ENCODE results near the gene BRME1. TPM values are rescaled to one million over a fixed set of nuclear protein-coding genes. Genes with fewer than 3 reads are reported as not detected.

Gene BRME1
- polyA plus RNA-seq (2011; rRNA removed) (0.12 and 0.17 TPM in 2 replicates), polyA minus RNA-seq (2011; rRNA and poly(A)+ RNA removed) (0.43 TPM in 1 of 2 replicates, not detected in the other)

DNA sequence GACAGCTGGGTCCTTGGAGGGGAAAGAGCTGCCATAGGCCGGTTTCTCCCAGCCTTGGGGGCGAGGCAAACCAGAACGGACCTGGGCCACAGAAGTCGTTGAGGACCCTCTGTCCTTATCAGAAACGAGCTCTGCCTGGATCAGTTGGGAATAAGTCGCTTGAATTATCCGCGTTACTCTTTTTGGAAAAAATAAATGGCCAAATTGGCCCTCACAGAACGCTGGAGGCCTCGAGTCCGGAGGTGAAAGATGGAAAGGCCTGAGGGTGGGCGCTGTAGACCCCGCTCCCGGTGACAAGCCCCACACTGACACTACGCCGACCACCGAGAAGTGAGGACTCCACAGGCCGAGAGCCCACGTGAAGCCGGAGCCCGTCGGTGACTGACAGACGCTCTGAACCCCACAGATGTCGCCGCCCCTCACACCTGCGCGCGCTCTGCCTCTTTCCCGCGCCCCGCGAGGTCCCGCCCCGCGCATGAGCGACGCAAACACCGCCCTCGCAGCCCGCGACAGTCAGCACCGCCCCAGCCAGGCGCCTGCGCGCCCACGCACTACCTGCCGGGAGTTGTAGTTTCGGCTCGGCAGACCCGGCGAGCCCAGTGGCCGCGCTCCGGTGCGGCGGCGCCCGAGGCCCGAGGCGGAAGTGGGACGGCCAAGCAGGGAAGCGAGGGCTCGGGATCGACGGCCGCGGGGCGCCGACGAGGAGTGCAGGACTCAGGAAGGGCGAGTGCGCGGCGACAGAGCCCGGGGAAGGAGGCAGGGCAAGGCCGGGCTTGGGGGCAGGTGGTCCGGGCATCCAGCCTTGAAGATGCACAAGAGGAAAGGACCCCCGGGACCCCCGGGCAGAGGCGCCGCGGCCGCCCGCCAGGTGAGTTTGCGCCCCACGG is at the start of gene BRME1, which contains the start of gene CC2D1A:
TSS of gene BRME1 (minus strand) at position 484 of the 887 bp plus-strand sequence. CDS start 1,225 bp downstream, outside the sequence.
TSS of gene CC2D1A (plus strand) at position 568 of the 887 bp plus-strand sequence. CDS start at position 809, 241 bp downstream.
- ChIA-PET POLR2A (interaction anchor here (0.6 to 1.6 kb wide), 2 partner anchors 13 to 33 kb away, joined by 3 to 5 read pairs; partner anchors contain the start of gene PODNL1), CTCF (interaction anchor here (0.6 kb wide), 1 partner anchor 171 kb away, joined by 3 read pairs; no protein-coding TSS in a partner anchor)
- H3K27ac ChIP-seq (ENCODE audit: low read depth, low read length) = no peak within 1 kb of the TSS

DNA sequence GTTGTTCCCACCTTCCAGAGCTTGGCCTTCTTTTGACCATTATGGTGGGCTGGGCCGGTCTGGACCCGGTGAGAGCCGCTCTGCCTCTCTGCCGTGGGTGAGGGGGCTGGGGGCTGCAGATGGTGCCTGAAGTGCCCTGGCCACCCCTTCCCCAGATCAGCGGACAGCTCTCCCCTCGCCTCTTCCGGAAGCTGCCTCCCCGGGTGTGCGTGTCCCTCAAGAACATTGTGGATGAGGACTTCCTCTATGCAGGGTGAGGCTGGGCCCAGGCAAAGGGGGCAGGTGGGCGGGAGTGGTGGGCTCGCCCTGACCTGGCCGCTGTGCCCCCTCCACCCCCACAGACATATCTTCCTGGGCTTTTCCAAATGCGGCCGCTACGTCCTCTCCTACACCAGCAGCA is 48.3 kb upstream of the BRME1 start:
- Histone ChIP-seq H3K27ac (ENCODE audit: low read depth, low read length) (no peak overlapping the region), H3K27me3 (ENCODE audit: control insufficient read depth, insufficient read depth, low read length) (no peaks in the 10 kb centered on the region), H3K9me3 (ENCODE audit: control insufficient read depth, insufficient read depth, low read length) (no peaks in the 10 kb centered on the region), H3K4me3 (ENCODE audit: low read depth, low read length) (no peak overlapping the region)
- TF ChIP-seq, protein P1, sequence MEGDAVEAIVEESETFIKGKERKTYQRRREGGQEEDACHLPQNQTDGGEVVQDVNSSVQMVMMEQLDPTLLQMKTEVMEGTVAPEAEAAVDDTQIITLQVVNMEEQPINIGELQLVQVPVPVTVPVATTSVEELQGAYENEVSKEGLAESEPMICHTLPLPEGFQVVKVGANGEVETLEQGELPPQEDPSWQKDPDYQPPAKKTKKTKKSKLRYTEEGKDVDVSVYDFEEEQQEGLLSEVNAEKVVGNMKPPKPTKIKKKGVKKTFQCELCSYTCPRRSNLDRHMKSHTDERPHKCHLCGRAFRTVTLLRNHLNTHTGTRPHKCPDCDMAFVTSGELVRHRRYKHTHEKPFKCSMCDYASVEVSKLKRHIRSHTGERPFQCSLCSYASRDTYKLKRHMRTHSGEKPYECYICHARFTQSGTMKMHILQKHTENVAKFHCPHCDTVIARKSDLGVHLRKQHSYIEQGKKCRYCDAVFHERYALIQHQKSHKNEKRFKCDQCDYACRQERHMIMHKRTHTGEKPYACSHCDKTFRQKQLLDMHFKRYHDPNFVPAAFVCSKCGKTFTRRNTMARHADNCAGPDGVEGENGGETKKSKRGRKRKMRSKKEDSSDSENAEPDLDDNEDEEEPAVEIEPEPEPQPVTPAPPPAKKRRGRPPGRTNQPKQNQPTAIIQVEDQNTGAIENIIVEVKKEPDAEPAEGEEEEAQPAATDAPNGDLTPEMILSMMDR (IDR thresholded peaks at IDR 0.05; ENCODE audit: low read depth, low read length) = no peak
- POLR2A ChIA-PET = interaction anchor here (1.2 kb wide), 1 partner anchor 78 kb away, joined by 4 read pairs; the partner anchor contains the start of gene IL27RA
- CTCF ChIA-PET = no interaction called here
- DNase-seq (ENCODE audit: low read depth, low spot score) = no peak

More for the DNA sequence above, at the start of gene BRME1, which contains the start of gene CC2D1A:
- DNase-seq (ENCODE audit: low read depth, low spot score) = peak; percentile 29
- H3K9me3 ChIP-seq (ENCODE audit: control insufficient read depth, insufficient read depth, low read length) = no peaks in the 10 kb centered on the region
- TF ChIP-seq, protein P1 (IDR thresholded peaks at IDR 0.05; ENCODE audit: low read depth, low read length) = no peak
- H3K27me3 ChIP-seq (ENCODE audit: control insufficient read depth, insufficient read depth, low read length) = no peaks in the 10 kb centered on the region
- H3K4me3 ChIP-seq (ENCODE audit: low read depth, low read length) = peak within 1 kb of the TSS; percentile 87

DNA sequence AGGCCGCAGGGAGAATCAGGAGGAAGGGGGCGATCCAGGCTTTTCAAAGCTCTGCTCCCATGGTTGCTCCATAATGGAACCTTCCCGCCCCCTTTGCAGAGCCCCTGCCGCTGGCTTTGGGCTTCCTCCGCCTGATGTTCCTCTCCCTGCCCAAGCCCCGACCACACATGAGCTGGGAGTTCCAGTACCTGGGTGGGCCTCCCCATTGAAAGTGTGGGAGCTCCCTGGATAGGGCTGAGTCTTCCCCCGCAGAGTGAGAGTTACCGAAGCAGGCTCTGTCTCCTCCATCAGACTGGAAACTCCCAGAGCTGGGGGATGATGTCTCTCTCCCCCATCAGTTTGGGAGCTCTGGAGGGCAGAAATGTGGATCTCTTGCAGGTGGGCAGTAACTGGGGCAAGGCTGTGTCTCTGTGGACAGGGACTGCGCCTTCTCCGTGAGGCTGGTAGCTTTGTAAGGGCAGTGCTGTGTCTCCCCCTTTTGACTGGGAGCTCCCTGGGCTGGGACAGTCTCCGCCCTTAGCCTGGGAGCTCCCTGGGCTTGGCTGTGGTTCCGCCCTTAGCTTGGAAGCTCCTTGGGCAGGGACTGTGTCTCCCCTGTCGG is 47.1 kb upstream of the BRME1 start:
- H3K9me3 ChIP-seq (ENCODE audit: control insufficient read depth, insufficient read depth, low read length) = no peaks in the 10 kb centered on the region
- peak overlapping the region; percentile 76 for H3K4me3 ChIP-seq (ENCODE audit: low read depth, low read length)
- POLR2A ChIA-PET = interaction anchor here (0.6 to 2.6 kb wide), 7 partner anchors 10 to 127 kb away, joined by 3 to 14 read pairs (median 4); partner anchors contain the start of genes IL27RA and RFX1
- TF ChIP-seq, protein P1 (IDR thresholded peaks at IDR 0.05; ENCODE audit: low read depth, low read length) = no peak
- H3K27me3 ChIP-seq (ENCODE audit: control insufficient read depth, insufficient read depth, low read length) = no peaks in the 10 kb centered on the region
- DNase-seq (ENCODE audit: low read depth, low spot score) = no peak
- no peak overlapping the region for H3K27ac ChIP-seq (ENCODE audit: low read depth, low read length)
- CTCF ChIA-PET = interaction anchor here (1.2 kb wide), 1 partner anchor 72 kb away, joined by 8 read pairs; no protein-coding TSS in a partner anchor

DNA sequence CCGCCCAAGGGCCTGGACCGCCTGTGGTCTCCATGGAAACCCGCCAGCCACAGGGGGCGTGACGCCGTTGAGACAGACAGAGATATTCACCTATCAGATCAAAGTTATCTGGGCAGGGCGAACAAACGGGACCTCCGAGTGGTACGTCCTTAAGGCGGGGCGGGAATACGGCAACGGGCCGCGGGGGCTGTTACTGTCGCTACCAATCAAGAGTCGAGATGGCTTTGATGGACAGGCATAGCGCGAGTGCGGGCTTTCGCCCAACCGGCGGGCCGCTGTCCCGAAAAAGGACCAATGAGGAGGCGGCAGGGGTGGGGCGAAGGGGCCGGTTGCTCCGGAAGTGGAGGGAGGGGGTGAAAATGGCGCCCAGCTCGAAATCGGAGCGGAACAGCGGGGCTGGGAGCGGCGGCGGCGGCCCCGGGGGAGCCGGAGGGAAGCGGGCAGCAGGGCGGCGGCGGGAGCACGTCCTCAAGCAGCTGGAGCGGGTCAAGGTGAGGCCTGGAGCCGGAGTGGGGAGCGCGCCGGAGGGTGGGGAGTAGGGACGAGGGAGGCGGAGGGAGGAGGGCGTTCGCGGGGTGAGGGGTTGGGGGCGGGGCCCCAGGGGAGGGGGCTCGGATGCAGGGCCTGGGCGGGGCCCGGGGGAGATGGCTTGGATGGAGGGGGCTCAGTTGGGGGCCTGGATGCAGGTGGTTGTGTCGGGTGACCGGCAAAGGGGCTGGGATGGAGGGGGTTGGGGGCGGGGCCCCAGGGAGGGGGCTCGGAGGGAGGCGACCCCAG is 46.4 kb upstream of the BRME1 start, which contains the start of gene DCAF15:
TSS of gene DCAF15 (plus strand) at position 356 of the 777 bp plus-strand sequence. CDS start at position 360, 4 bp downstream.
- ChIA-PET CTCF (interaction anchor here (0.8 kb wide), 2 partner anchors 71 to 184 kb away, joined by 3 to 7 read pairs; no protein-coding TSS in a partner anchor), POLR2A (interaction anchor here (0.8 to 2.6 kb wide), 3 partner anchors 10 to 54 kb away, joined by 5 to 14 read pairs (median 7); partner anchors contain the start of gene RFX1)
- TF ChIP-seq, protein P1 (IDR thresholded peaks at IDR 0.05; ENCODE audit: low read depth, low read length) = no peak
- no peaks in the 10 kb centered on the region for H3K27me3 ChIP-seq (ENCODE audit: control insufficient read depth, insufficient read depth, low read length)
- peak within 1 kb of the TSS; percentile 76 for H3K4me3 ChIP-seq (ENCODE audit: low read depth, low read length)
- no peaks in the 10 kb centered on the region for H3K9me3 ChIP-seq (ENCODE audit: control insufficient read depth, insufficient read depth, low read length)
- no peak within 1 kb of the TSS for H3K27ac ChIP-seq (ENCODE audit: low read depth, low read length)
- DNase-seq (ENCODE audit: low read depth, low spot score) = peak; percentile 99

All from AG04450 (cell line).